ENCODE results near the gene AKR1D1.
"Not testable (repeated sequence)": the region's sequence is repeated elsewhere in the genome, so short reads cannot be mapped to it uniquely, and the experiment has no call there.

AKR1D1 gene

GRCh38 chr7:138076196-138076595 lies at the start of gene AKR1D1:
Gene AKR1D1, plus strand, starts transcription at chr7:138076459. Its CDS starts 60 bp downstream, at chr7:138076519.
- no peak for DNase-seq

- DNase-seq: no peak
Measured at GRCh38 chr7:138027100-138027499, 49.2 kb upstream of the AKR1D1 start.

DNA sequence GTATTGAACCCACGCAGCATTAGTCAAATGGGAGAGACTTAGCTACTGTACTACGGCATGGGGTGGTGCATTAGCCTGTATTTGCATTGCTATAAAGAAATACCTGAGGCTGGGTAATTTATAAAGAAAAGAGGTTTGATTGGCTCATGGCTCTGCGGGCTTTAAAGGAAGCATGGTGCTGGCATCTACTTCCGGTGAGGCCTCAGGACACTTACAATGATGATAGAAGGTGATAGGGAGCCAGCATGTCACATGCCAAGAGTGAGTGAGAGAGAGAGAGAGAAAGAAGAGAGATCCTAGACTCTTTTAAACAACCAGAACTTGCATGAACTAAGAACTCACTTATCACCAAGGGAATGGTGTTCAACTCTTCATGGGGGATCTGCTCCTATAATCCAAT lies 47.1 kb upstream of the AKR1D1 start:
- DNase-seq: no peak

- no peak for DNase-seq
Measured at GRCh38 chr7:138029941-138030340, 46.3 kb upstream of the AKR1D1 start.

GRCh38 chr7:138030679-138031351 lies 45.4 kb upstream of the AKR1D1 start:
- no peak for DNase-seq

DNA sequence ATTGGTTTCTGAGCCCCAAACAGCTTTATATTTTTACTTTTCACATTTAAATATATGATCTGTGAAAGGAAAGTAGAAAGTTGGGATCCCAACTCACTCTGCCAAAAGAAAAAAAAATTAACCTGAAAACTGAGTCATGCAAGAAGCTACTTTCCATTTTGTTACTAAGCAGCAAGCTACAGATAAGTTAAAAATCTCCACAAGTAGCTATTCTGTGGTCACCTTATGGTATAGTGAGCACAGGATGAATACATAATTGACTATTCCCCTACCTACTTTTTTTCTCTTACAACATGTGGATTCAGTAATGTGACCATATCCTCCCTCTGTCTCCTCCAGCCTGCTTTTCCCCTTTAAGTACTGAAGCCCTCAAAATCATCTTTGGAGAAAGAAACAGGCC lies 44.1 kb upstream of the AKR1D1 start:
- no peak for DNase-seq

- no peak for DNase-seq
Measured at GRCh38 chr7:138032770-138033169, 43.5 kb upstream of the AKR1D1 start.

- DNase-seq: no peak
Measured at GRCh38 chr7:138033241-138033640, 43.0 kb upstream of the AKR1D1 start.

- no peak for DNase-seq
Measured at GRCh38 chr7:138036135-138036534, 40.1 kb upstream of the AKR1D1 start.

DNA sequence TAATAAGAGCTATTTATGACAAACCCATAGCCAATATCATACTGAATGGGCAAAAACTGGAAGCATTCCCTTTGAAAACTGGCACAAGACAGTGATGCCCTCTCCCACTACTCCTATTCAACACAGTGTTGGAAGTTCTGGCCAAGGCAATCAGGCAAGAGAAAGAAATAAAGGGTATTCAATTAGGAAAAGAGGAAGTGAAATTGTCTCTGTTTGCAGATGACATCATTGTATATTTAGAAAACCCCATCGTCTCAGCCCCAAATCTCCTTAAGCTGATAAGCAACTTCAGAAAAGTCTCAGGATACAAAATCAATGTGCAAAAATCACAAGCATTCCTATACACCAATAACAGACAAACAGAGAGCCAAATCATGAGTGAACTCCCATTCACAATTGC lies 36.2 kb upstream of the AKR1D1 start:
- DNase-seq: not testable (repeated sequence)

- DNase-seq: no peak
Measured at GRCh38 chr7:138044897-138045296, 31.4 kb upstream of the AKR1D1 start.

DNA sequence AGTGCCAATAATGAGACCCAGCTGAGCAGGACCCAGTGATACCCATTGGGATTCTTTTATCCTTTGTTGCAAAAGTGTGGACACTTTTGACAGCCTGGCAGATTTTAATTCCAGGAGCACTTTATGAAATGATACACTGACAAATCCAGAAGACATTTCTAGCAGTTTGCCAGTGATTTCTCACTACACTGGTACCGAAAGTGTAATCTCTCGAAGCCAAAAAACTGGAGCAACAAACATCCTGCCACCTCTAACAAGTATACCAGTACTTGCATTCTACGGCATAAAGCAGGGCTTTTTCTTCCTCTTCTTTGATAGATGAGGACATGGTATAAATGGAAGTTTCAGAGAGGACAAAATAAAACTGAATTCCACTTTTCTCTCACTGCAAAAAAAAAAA lies 28.4 kb upstream of the AKR1D1 start:
- no peak for DNase-seq

GRCh38 chr7:138049505-138050116 lies 26.6 kb upstream of the AKR1D1 start:
- DNase-seq: no peak

DNA sequence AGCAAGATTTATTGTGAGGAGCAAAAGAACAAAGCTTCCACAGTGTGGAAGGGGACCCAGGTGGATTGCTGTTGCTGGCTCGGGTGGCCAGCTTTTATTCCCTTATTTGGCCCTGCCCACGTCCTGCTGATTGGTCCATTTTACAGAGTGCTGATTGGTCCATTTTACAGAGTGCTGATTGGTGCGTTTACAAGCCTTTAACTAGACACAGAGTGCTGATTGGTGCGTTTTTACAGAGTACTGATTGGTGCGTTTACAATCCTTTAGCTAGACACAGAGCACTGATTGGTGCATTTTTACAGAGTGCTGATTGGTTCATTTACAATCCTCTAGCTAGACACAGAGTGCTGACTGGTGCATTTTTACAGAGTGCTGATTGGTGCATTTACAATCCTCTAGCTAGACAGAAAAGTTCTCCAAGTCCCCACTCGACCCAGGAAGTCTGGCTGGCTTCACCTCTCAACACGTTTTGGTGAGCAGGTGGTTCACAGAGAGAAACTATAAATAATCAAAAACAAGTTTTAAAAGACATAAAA lies 24.5 kb upstream of the AKR1D1 start:
- DNase-seq: not testable (repeated sequence)

- no peak for DNase-seq
Measured at GRCh38 chr7:138052696-138053095, 23.6 kb upstream of the AKR1D1 start.

GRCh38 chr7:138055698-138056097 lies 20.6 kb upstream of the AKR1D1 start:
- not testable (repeated sequence) for DNase-seq

DNA sequence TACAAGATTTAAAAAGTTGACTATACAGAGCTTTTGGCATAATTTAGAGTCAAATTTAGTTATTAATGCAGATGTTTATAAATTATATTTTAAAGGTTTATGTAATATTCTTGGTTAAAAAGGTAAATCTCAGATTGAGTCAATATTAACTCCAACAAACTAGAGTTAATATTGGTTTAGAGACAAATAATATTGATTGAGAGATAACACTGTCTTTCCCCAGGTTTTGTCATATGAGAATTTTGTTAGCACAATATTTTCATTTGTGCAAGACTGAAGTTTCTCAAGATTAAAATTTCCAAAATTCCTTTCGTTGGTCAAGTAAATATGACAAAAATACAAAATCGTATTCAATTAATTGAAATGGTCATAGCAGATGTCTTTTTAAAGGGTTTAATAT lies 12.9 kb upstream of the AKR1D1 start:
- no peak for DNase-seq

- no peak for DNase-seq
Measured at GRCh38 chr7:138064856-138065357, 11.4 kb upstream of the AKR1D1 start.

DNA sequence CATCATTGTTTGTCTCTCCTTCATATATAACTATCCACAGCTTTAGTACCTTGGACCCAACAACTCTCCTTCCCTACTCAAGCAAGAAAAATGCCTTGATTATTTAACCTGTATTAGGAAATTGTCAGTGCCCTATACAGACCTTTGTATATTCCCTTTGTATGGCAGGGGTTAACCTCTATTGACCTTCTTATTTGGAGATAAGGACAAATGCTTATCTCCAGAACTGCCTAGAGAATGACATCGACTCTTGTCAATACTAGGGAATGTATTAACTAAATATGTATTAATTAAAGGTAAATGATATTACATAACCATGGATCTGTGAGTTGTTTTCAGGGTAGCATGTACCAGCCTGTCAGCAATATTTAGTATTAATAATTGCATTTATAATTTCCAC lies 10.4 kb upstream of the AKR1D1 start:
- DNase-seq: no peak

DNA sequence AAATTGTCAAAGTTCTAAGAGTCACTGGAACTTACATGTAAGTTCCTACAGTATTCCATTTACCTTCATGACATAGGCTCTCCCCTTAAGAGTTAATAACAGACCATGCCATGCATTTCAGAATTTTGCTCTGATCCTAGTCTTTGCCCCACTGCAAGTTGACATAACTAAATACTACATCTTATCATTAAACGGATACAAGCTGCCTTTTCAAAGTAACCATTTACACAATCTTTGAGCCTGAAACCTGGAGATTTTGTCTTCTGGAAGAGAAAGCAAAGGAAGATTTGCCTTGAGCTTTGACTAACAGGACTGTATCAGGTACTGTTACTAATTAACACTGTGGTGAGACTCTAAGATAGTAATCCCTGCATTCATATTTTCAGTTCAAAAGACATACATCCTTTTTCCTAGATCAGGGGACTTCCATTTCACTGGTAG lies 9.3 kb upstream of the AKR1D1 start:
- DNase-seq: no peak

DNA sequence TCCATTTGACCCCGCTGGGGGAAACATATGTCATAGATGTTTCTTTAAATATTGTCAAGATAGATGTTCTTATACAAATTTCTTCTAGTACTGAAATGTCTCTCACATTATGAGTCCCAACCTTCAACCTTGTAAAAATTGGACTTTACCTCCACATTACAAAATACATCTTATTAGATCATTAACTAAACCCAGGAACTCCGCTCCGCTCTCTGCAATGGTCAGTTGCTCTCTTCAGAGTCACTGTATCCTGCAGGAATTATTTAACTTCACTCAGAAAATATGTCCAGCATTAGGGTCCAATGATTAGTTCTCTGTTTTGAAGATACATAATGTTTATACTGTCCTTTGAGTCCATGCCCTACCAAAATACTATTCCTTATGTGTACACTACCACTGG lies 8.5 kb upstream of the AKR1D1 start:
- DNase-seq: no peak

GRCh38 chr7:138070908-138071307 lies 5.4 kb upstream of the AKR1D1 start:
- no peak for DNase-seq

GRCh38 chr7:138072726-138073125 lies 3.5 kb upstream of the AKR1D1 start:
- no peak for DNase-seq

DNA sequence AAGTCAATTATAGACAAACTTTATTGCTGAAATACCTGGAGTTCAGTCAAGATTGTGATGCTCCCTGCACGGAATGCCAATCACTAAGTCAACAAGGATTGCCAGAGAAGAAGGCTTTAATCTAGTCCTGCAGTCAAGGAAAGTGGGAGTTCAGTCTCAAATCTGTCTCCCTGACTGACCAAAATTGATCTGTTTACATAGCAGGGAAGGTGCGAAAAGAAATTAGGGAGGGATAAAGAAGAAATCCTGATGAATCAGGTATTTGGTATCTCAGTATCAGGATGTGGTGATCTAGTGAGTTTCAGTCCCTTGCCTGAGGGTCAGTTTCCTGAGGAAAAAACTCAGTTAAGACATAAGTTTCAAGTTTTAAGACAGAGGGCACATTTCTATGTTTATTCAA lies 2.1 kb upstream of the AKR1D1 start:
- DNase-seq: no peak

All from stimulated activated CD4-positive, alpha-beta T cell treated with anti-CD3 and anti-CD28 coated beads, Interleukin-4, amount 100 ng/mL, for 4 hours (primary cell).